H9 (cell line): Measurements from ENCODE around the gene MOV10L1. TPM values are rescaled to one million over a fixed set of nuclear protein-coding genes. Genes with fewer than 3 reads are reported as not detected.

ENCODE experiments used
- DNase-seq: peaks from one replicate; pipeline ENCODE4 v3.0.0-alpha.2; 2017
- H2AFZ ChIP-seq: one replicate; pipeline ENCODE4 v1.6.1; 2013; ENCODE audit warnings: mild to moderate bottlenecking, low read length, control low read depth, moderate library complexity
- H2AK5ac ChIP-seq: 2 replicates; pipeline ENCODE4 v1.6.1; 2013; ENCODE audit warnings: low read length, control low read depth, mixed read lengths; ENCODE audit not compliant: insufficient read length
- H2BK120ac ChIP-seq: one replicate; pipeline ENCODE4 v1.6.1; 2013; ENCODE audit warnings: low read depth, mild to moderate bottlenecking, low read length, control low read depth, inconsistent platforms; ENCODE audit not compliant: poor library complexity, severe bottlenecking
- H2BK12ac ChIP-seq: 2 replicates; pipeline ENCODE4 v1.6.1; 2013; ENCODE audit warnings: low read length, control low read depth, mixed read lengths, low read depth; ENCODE audit not compliant: insufficient read length
- H2BK15ac ChIP-seq: 2 replicates; pipeline ENCODE4 v1.6.1; 2013; ENCODE audit warnings: low read depth, low read length, control low read depth
- H2BK20ac ChIP-seq: one replicate; pipeline ENCODE4 v1.6.1; 2013; ENCODE audit warnings: low read depth, mild to moderate bottlenecking, low read length, control low read depth, inconsistent platforms; ENCODE audit not compliant: poor library complexity, severe bottlenecking
- H2BK5ac ChIP-seq: 2 replicates; pipeline ENCODE4 v1.6.1; 2013; ENCODE audit warnings: low read length, control low read depth, mixed read lengths; ENCODE audit not compliant: insufficient read length
- H3K14ac ChIP-seq: 2 replicates; pipeline ENCODE4 v1.6.1; 2013; ENCODE audit warnings: low read length, control low read depth; ENCODE audit not compliant: insufficient read depth
- H3K18ac ChIP-seq: 2 replicates; pipeline ENCODE4 v1.6.1; 2013; ENCODE audit warnings: low read depth, mild to moderate bottlenecking, mixed read lengths, low read length, control low read depth; ENCODE audit not compliant: insufficient read length
- H3K23ac ChIP-seq: 2 replicates; pipeline ENCODE4 v1.6.1; 2013; ENCODE audit warnings: low read length, control low read depth, mixed read lengths, low read depth; ENCODE audit not compliant: insufficient read length
- H3K23me2 ChIP-seq: 2 replicates; pipeline ENCODE4 v1.6.1; 2013; ENCODE audit warnings: low read depth, mild to moderate bottlenecking, mixed read lengths, low read length, control low read depth; ENCODE audit not compliant: insufficient read length, poor library complexity, severe bottlenecking
- H3K27ac ChIP-seq: 2 replicates; pipeline ENCODE4 v1.5.1; 2013; ENCODE audit warnings: low read length, control low read depth, mixed read lengths, low read depth; ENCODE audit not compliant: insufficient read length
- H3K27me3 ChIP-seq: 2 replicates; pipeline ENCODE4 v1.6.1; 2013; ENCODE audit warnings: low read length, control low read depth, inconsistent platforms; ENCODE audit not compliant: insufficient read depth
- H3K4ac ChIP-seq: 2 replicates; pipeline ENCODE4 v1.6.1; 2013; ENCODE audit warnings: low read depth, mild to moderate bottlenecking, control low read depth, inconsistent platforms, low read length, moderate library complexity
- H3K4me1 ChIP-seq: 2 replicates; pipeline ENCODE4 v1.6.1; 2013; ENCODE audit warnings: low read length, control low read depth, inconsistent platforms; ENCODE audit not compliant: insufficient read depth
- H3K4me2 ChIP-seq: 2 replicates; pipeline ENCODE4 v1.6.1; 2013; ENCODE audit warnings: low read length, control low read depth, mixed read lengths; ENCODE audit not compliant: insufficient read length, insufficient read depth
- H3K56ac ChIP-seq: 2 replicates; pipeline ENCODE4 v1.6.1; 2013; ENCODE audit warnings: low read depth, mild to moderate bottlenecking, mixed read lengths, low read length, control low read depth; ENCODE audit not compliant: insufficient read length
- H3K79me1 ChIP-seq: 2 replicates; pipeline ENCODE4 v1.6.1; 2013; ENCODE audit warnings: low read depth, mild to moderate bottlenecking, moderate library complexity, low read length, control low read depth, inconsistent platforms; ENCODE audit not compliant: insufficient read depth, poor library complexity, severe bottlenecking
- H3K79me2 ChIP-seq: 2 replicates; pipeline ENCODE4 v1.6.1; 2013; ENCODE audit warnings: low read length, control low read depth, inconsistent platforms; ENCODE audit not compliant: insufficient read depth
- H3K9ac ChIP-seq: 2 replicates; pipeline ENCODE4 v1.6.1; 2013; ENCODE audit warnings: low read length, control low read depth, mixed read lengths; ENCODE audit not compliant: insufficient read length; ENCODE audit errors: extremely low read depth
- H3K9me3 ChIP-seq: one replicate; pipeline ENCODE4 v1.6.1; 2013; ENCODE audit warnings: low read depth, low read length, inconsistent platforms; ENCODE audit not compliant: control insufficient read depth
- H3T11ph ChIP-seq: one replicate; pipeline ENCODE4 v1.6.1; 2013; ENCODE audit warnings: mild to moderate bottlenecking, low read length, control low read depth, inconsistent platforms
- H4K20me1 ChIP-seq: one replicate; pipeline ENCODE4 v1.6.1; 2013; ENCODE audit not compliant: control insufficient read depth, insufficient read length, insufficient read depth
- H4K5ac ChIP-seq: 2 replicates; pipeline ENCODE4 v1.6.1; 2013; ENCODE audit warnings: low read depth, mild to moderate bottlenecking, mixed read lengths, low read length, control low read depth; ENCODE audit not compliant: insufficient read length
- H4K8ac ChIP-seq: replicated peaks from 2 replicates; pipeline ENCODE4 v1.6.1; 2013; ENCODE audit warnings: low read length, control low read depth, mixed read lengths, low read depth; ENCODE audit not compliant: insufficient read length
- H4K91ac ChIP-seq: 2 replicates; pipeline ENCODE4 v1.6.1; 2013; ENCODE audit warnings: low read depth, mild to moderate bottlenecking, moderate library complexity, mixed read lengths, low read length, control low read depth; ENCODE audit not compliant: insufficient read length
- H3K27ac Mint-ChIP-seq, 3 experiments: 2 replicates in 2 of 3; 3 replicates in 1 of 3; pipeline ENCODE4 v1.8.0; 2020 to 2021; ENCODE audit warnings: mixed read lengths in 3 of 3, mild to moderate bottlenecking in 1 of 3, moderate library complexity in 1 of 3
- H3K27me3 Mint-ChIP-seq: 2 replicates; pipeline ENCODE4 v1.8.0; 2021; ENCODE audit warnings: low read depth, mild to moderate bottlenecking, moderate library complexity, mixed read lengths
- H3K36me3 Mint-ChIP-seq, 3 experiments: 2 replicates in 2 of 3; 3 replicates in 1 of 3; pipeline ENCODE4 v1.8.0; 2020 to 2021; ENCODE audit warnings: low read depth in 3 of 3, mixed read lengths in 3 of 3; ENCODE audit not compliant: insufficient read depth in 1 of 3
- H3K4me1 Mint-ChIP-seq, 2 experiments: 2 replicates each; pipeline ENCODE4 v1.8.0; 2020; ENCODE audit warnings: mixed read lengths in 2 of 2
- H3K4me3 Mint-ChIP-seq, 2 experiments: 2 replicates in 1 of 2; 3 replicates in 1 of 2; pipeline ENCODE4 v1.8.0; 2020 to 2021; ENCODE audit warnings: mild to moderate bottlenecking in 2 of 2, mixed read lengths in 2 of 2, moderate library complexity in 1 of 2
- H3K9me3 Mint-ChIP-seq, 2 experiments: 2 replicates in 1 of 2; 3 replicates in 1 of 2; pipeline ENCODE4 v1.8.0; 2020; ENCODE audit warnings: mild to moderate bottlenecking in 2 of 2, mixed read lengths in 2 of 2, moderate library complexity in 1 of 2
- WGBS: extraction: QIAGEN DNeasy Blood & Tissue Kit; methylation state at CpG from one replicate; pipeline ENCODE4 v1.1.7; 2013; ENCODE audit warnings: missing lambda C conversion rate, low lambda C conversion rate, mixed read lengths; ENCODE audit not compliant: insufficient read length; ENCODE audit errors: extremely low coverage; 5-methylcytosine and 5-hydroxymethylcytosine counted together
- total RNA-seq: library from RNA; stranded (reverse); gene quantifications from 2 replicates; pipeline ENCODE4 v1.2.1, GENCODE V29; 2021
- TF ChIP-seq, protein P1 (sequence below): fragments of 200-600 bp; sonication (generic); conservative IDR thresholded peaks from 3 replicates; pipeline ENCODE4 v1.8.0; 2021; ENCODE audit warnings: antibody characterized with exemption, mild to moderate bottlenecking

The MOV10L1 gene
- total RNA-seq, 1 experiment from 2014 or later, result not detected

GRCh38 chr22:50072167-50072555 is 17.6 kb upstream of the MOV10L1 start:
- Histone ChIP-seq H4K5ac (no peak overlapping the region), H3K4me1 (no peaks in the 10 kb centered on the region), H3K23ac (no peak overlapping the region), H3K79me2 (no peaks in the 10 kb centered on the region), H3K9ac (no peak overlapping the region), H3K4me2 (no peak overlapping the region), H3K27ac (no peak overlapping the region), H3K79me1 (no peaks in the 10 kb centered on the region), H3K9me3 (no peaks in the 10 kb centered on the region), H4K20me1 (no peaks in the 10 kb centered on the region), H3K23me2 (no peaks in the 10 kb centered on the region), H4K8ac (no peak overlapping the region), H3K4ac (no peak overlapping the region), H3K18ac (no peak overlapping the region), H2BK15ac (no peak overlapping the region), H2BK120ac (no peak overlapping the region), H3T11ph (no peak overlapping the region), H2BK12ac (no peak overlapping the region), H3K56ac (no peak overlapping the region), H2AK5ac (no peak overlapping the region), H2AFZ (no peak overlapping the region), H4K91ac (no peak overlapping the region), H2BK5ac (no peak overlapping the region), H3K27me3 (no peaks in the 10 kb centered on the region), H3K14ac (no peak overlapping the region), H2BK20ac (no peak overlapping the region)
- DNase-seq, result no peak
- H3K27me3 Mint-ChIP-seq, result peaks cover 1% of the 10 kb centered on the region; the same call in 1 of the 2 replicates
- H3K36me3 Mint-ChIP-seq, result no peaks in the 10 kb centered on the region
- H3K4me1 Mint-ChIP-seq, result 0 out of 4 replicates have a peak, but pooled peaks cover 0 to 8% of the 10 kb centered on the region in 2 experiments
- H3K27ac Mint-ChIP-seq, result no peak overlapping the region
- no CpG with 5 or more reads among the region's 9 CpGs for WGBS
- H3K4me3 Mint-ChIP-seq, result no peak overlapping the region
- TF ChIP-seq, protein P1, sequence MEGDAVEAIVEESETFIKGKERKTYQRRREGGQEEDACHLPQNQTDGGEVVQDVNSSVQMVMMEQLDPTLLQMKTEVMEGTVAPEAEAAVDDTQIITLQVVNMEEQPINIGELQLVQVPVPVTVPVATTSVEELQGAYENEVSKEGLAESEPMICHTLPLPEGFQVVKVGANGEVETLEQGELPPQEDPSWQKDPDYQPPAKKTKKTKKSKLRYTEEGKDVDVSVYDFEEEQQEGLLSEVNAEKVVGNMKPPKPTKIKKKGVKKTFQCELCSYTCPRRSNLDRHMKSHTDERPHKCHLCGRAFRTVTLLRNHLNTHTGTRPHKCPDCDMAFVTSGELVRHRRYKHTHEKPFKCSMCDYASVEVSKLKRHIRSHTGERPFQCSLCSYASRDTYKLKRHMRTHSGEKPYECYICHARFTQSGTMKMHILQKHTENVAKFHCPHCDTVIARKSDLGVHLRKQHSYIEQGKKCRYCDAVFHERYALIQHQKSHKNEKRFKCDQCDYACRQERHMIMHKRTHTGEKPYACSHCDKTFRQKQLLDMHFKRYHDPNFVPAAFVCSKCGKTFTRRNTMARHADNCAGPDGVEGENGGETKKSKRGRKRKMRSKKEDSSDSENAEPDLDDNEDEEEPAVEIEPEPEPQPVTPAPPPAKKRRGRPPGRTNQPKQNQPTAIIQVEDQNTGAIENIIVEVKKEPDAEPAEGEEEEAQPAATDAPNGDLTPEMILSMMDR, result no peak
- H3K9me3 Mint-ChIP-seq, result peaks cover 0 to 4% of the 10 kb centered on the region in 2 experiments; a peak in 1 of 5 replicates
